ENCODE results near the gene KANSL1L. TPM values are rescaled to one million over a fixed set of nuclear protein-coding genes. Genes with fewer than 3 reads are reported as not detected.
"Not testable (repeated sequence)": the region's sequence is repeated elsewhere in the genome, so short reads cannot be mapped to it uniquely, and the experiment has no call there.

The KANSL1L gene
- total RNA-seq, 1 donor from 2014 or later = 14.2 TPM

GRCh38 chr2:210179351-210179990 lies 8.3 kb upstream of the KANSL1L start:
- no peak for ATAC-seq
- no peak for DNase-seq (ENCODE audit: low spot score)

- ATAC-seq = no peak
- no peak for DNase-seq (ENCODE audit: low spot score)
These were observed 6.6 kb upstream of the KANSL1L start for GRCh38 chr2:210177769-210178168.

- ATAC-seq; DNase-seq (ENCODE audit: low spot score): not testable (repeated sequence)
These were observed 5.9 kb upstream of the KANSL1L start for GRCh38 chr2:210177115-210177514.

- ATAC-seq (no peak), DNase-seq (ENCODE audit: low spot score) (no peak)
These were observed 2.9 kb upstream of the KANSL1L start for GRCh38 chr2:210174086-210174485.

- DNase-seq (ENCODE audit: low spot score) (no peak), ATAC-seq (no peak)
These were observed 988 bp upstream of the KANSL1L start for GRCh38 chr2:210172219-210172575.

GRCh38 chr2:210170446-210171303 lies 534 bp downstream of the KANSL1L start:
- peak; percentile 71 for ATAC-seq
- peak; percentile 98 for DNase-seq (ENCODE audit: low spot score)

GRCh38 chr2:210170196-210170445 lies 1.1 kb downstream of the KANSL1L start:
- no peak for DNase-seq (ENCODE audit: low spot score)
- no peak for ATAC-seq

GRCh38 chr2:210169516-210170195 lies 1.6 kb downstream of the KANSL1L start:
- ATAC-seq = no peak
- no peak for DNase-seq (ENCODE audit: low spot score)

- ATAC-seq (no peak), DNase-seq (ENCODE audit: low spot score) (no peak)
These were observed 4.0 kb downstream of the KANSL1L start for GRCh38 chr2:210167227-210167626.

- DNase-seq (ENCODE audit: low spot score) (no peak), ATAC-seq (peak; percentile 90)
These were observed 8.6 kb downstream of the KANSL1L start for GRCh38 chr2:210162466-210163124.

- DNase-seq (ENCODE audit: low spot score) (no peak), ATAC-seq (no peak)
These were observed 12.2 kb downstream of the KANSL1L start for GRCh38 chr2:210159059-210159458.

- no peak for DNase-seq (ENCODE audit: low spot score)
- no peak for ATAC-seq
These were observed 13.0 kb downstream of the KANSL1L start for GRCh38 chr2:210158236-210158635.

- no peak for DNase-seq (ENCODE audit: low spot score)
- ATAC-seq = no peak
These were observed 13.7 kb downstream of the KANSL1L start for GRCh38 chr2:210157526-210157925.

- peak; percentile 86 for ATAC-seq
- no peak for DNase-seq (ENCODE audit: low spot score)
These were observed 23.6 kb downstream of the KANSL1L start for GRCh38 chr2:210147614-210148013.

GRCh38 chr2:210132239-210132638 lies 39.0 kb downstream of the KANSL1L start:
- ATAC-seq (no peak), DNase-seq (ENCODE audit: low spot score) (no peak)

- ATAC-seq (peak; percentile 85), DNase-seq (ENCODE audit: low spot score) (peak; percentile 50)
These were observed 42.2 kb downstream of the KANSL1L start for GRCh38 chr2:210128961-210129360.

- no peak for ATAC-seq
- no peak for DNase-seq (ENCODE audit: low spot score)
These were observed 57.5 kb downstream of the KANSL1L start for GRCh38 chr2:210113614-210114235.

GRCh38 chr2:210112871-210113270 lies 58.3 kb downstream of the KANSL1L start:
- DNase-seq (ENCODE audit: low spot score) (no peak), ATAC-seq (no peak)

- DNase-seq (ENCODE audit: low spot score) (no peak), ATAC-seq (no peak)
These were observed 71.3 kb downstream of the KANSL1L start for GRCh38 chr2:210099940-210100339.

GRCh38 chr2:210094787-210095186 lies 76.4 kb downstream of the KANSL1L start:
- DNase-seq (ENCODE audit: low spot score) = no peak
- no peak for ATAC-seq

GRCh38 chr2:210092791-210093190 lies 78.4 kb downstream of the KANSL1L start:
- ATAC-seq (no peak), DNase-seq (ENCODE audit: low spot score) (no peak)
